HCT116 (cell line): Measurements from ENCODE around the gene CCDC3. TPM values are rescaled to one million over a fixed set of nuclear protein-coding genes. Genes with fewer than 3 reads are reported as not detected.

Source experiments
- ATAC-seq: fragments of 200-7000 bp; cut with Tn5 transposase; 2 replicates; pipeline ENCODE4 v1.9.1; 2020; ENCODE audit warnings: mild to moderate bottlenecking, moderate library complexity
- BruUV-seq: library from RNA; stranded (reverse); fragments of 400-500 nt; replicated peaks from 2 replicates; lab custom pipeline; 2021; lab: Mats Ljungman, UMichigan
- CTCF ChIA-PET: fragments of 300-600 bp; sonication (Branson Sonifier 250); formaldehyde crosslinking; loops from one replicate; lab custom pipeline; 2021; ENCODE audit warnings: antibody characterized with exemption; lab: Charles Lee
- POLR2A ChIA-PET: fragments of 300-600, 350-600 bp; sonication (Branson Sonifier 250); formaldehyde crosslinking; loops from one replicate; lab custom pipeline; 2021; ENCODE audit warnings: antibody characterized with exemption; lab: Charles Lee
- RAD21 ChIA-PET, 2 experiments: fragments of 300-600 bp; sonication (Branson Sonifier 250); formaldehyde crosslinking; loops; one replicate each; lab custom pipeline; 2023; ENCODE audit warnings: low total read pairs in 2 of 2; ENCODE audit not compliant: uncharacterized antibody in 2 of 2, unreplicated experiment in 2 of 2, low non-redundant PET in 1 of 2; lab: Charles Lee
- DNase-seq: peaks from one replicate; pipeline ENCODE4 v3.0.0-alpha.2; 2010; ENCODE audit warnings: low read depth, low spot score
- H2AFZ ChIP-seq: fragments of 200-600 bp; shearing (Covaris generic), sonication (generic); 2 replicates; pipeline ENCODE4 v1.6.1; 2017; ENCODE audit warnings: low read depth, mixed run types, mixed read lengths, antibody characterized with exemption, low read length; ENCODE audit not compliant: poor library complexity, severe bottlenecking
- H3K27ac ChIP-seq: 2 replicates; pipeline ENCODE4 v1.5.1; 2012; ENCODE audit warnings: low read depth, low read length
- H3K27me3 ChIP-seq: fragments of 200-600 bp; sonication (generic); 2 replicates; pipeline ENCODE4 v1.6.1; 2016; ENCODE audit warnings: mixed run types, low read length, mixed read lengths; ENCODE audit not compliant: insufficient read depth
- H3K36me3 ChIP-seq, 2 experiments: fragments of 200-500 bp in 1 of 2; fragments of 200-600 bp in 1 of 2; sonication (Bioruptor generic) in 1 of 2; sonication (generic) in 1 of 2; 2 replicates each; pipeline versions ENCODE4 v1.5.1 to v1.6.1; 2014 to 2016; ENCODE audit warnings: low read length in 2 of 2, inconsistent platforms in 1 of 2, mixed read lengths in 1 of 2, mixed run types in 1 of 2; ENCODE audit not compliant: insufficient read depth in 2 of 2, control insufficient read depth in 1 of 2
- H3K4me1 ChIP-seq, 2 experiments: fragments of 200-600 bp in 1 of 2; sonication (generic) in 1 of 2; 2 replicates each; pipeline versions ENCODE4 v1.5.1 to v1.6.1; 2012 to 2017; ENCODE audit warnings: low read length in 2 of 2, inconsistent platforms in 1 of 2, mild to moderate bottlenecking in 1 of 2, mixed read lengths in 1 of 2, mixed run types in 1 of 2, moderate library complexity in 1 of 2; ENCODE audit not compliant: insufficient read depth in 2 of 2, control insufficient read depth in 1 of 2
- H3K4me2 ChIP-seq: fragments of 200-600 bp; sonication (generic); 2 replicates; pipeline ENCODE4 v1.6.1; 2017; ENCODE audit warnings: mixed run types, low read length, mixed read lengths
- H3K4me3 ChIP-seq, 2 experiments: fragments of 200-600 bp in 1 of 2; sonication (generic) in 1 of 2; replicated peaks in 1 of 2; 2 replicates each; pipeline ENCODE4 v1.5.1; 2011 to 2016; ENCODE audit warnings: low read length in 2 of 2, control low read depth in 1 of 2, low read depth in 1 of 2, mild to moderate bottlenecking in 1 of 2, mixed read lengths in 1 of 2, mixed run types in 1 of 2
- H3K79me2 ChIP-seq: fragments of 200-600 bp; sonication (generic); 2 replicates; pipeline ENCODE4 v1.6.1; 2017; ENCODE audit warnings: mild to moderate bottlenecking, mixed run types, low read length, moderate library complexity, mixed read lengths; ENCODE audit not compliant: insufficient read depth
- H3K9ac ChIP-seq: fragments of 200-600 bp; sonication (generic); 2 replicates; pipeline ENCODE4 v1.6.1; 2016; ENCODE audit warnings: low read length, mixed read lengths
- H3K9me2 ChIP-seq: fragments of 200-600 bp; sonication (generic), shearing (Covaris generic); 2 replicates; pipeline ENCODE4 v1.6.1; 2017; ENCODE audit warnings: mixed run types, mild to moderate bottlenecking, moderate library complexity; ENCODE audit not compliant: insufficient read depth
- H3K9me3 ChIP-seq, 2 experiments: fragments of 200-500 bp in 1 of 2; fragments of 200-600 bp in 1 of 2; sonication (Bioruptor generic) in 1 of 2; sonication (generic) in 1 of 2; 2 replicates each; pipeline ENCODE4 v1.6.1; 2014 to 2017; ENCODE audit warnings: low read length in 2 of 2, mixed read lengths in 2 of 2, inconsistent platforms in 1 of 2, low read depth in 1 of 2, mild to moderate bottlenecking in 1 of 2, mixed run types in 1 of 2, moderate library complexity in 1 of 2; ENCODE audit not compliant: control insufficient read depth in 1 of 2, insufficient read depth in 1 of 2
- H4K20me1 ChIP-seq: fragments of 200-600 bp; sonication (generic), shearing (Covaris generic); 2 replicates; pipeline ENCODE4 v1.6.1; 2017; ENCODE audit warnings: mixed run types, mild to moderate bottlenecking, moderate library complexity; ENCODE audit not compliant: insufficient read depth
- CBX3 ChIP-seq: IDR thresholded peaks from 2 replicates; pipeline ENCODE4 v1.6.1; 2012; ENCODE audit warnings: low read depth
- CEBPB ChIP-seq: IDR thresholded peaks from 2 replicates; pipeline ENCODE4 v1.6.1; 2012; ENCODE audit warnings: low read depth
- CTCF ChIP-seq, 3 experiments: fragments of 200-600 bp in 1 of 3; sonication (generic) in 1 of 3; IDR thresholded peaks in 2 of 3; conservative IDR thresholded peaks in 1 of 3; 2 replicates each; pipeline ENCODE4 v1.5.1; 2012 to 2017; ENCODE audit warnings: low read depth in 2 of 3, low read length in 2 of 3, antibody characterized with exemption in 1 of 3, borderline replicate concordance in 1 of 3, control low read depth in 1 of 3, mild to moderate bottlenecking in 1 of 3, mixed read lengths in 1 of 3, mixed run types in 1 of 3, moderate library complexity in 1 of 3; ENCODE audit not compliant: insufficient read depth in 1 of 3
- EGR1 ChIP-seq: IDR thresholded peaks from 2 replicates; pipeline ENCODE4 v1.6.1; 2012; ENCODE audit warnings: low read depth
- ELF1 ChIP-seq: IDR thresholded peaks from 2 replicates; pipeline ENCODE4 v1.6.1; 2012; ENCODE audit warnings: low read depth, borderline replicate concordance
- EZH2 ChIP-seq: fragments of 200-600 bp; sonication (generic); IDR thresholded peaks from 2 replicates; pipeline ENCODE4 v1.6.1; 2017; ENCODE audit warnings: antibody characterized with exemption, mixed run types
- EZH2phosphoT487 ChIP-seq: fragments of 200-600 bp; IDR thresholded peaks from 2 replicates; pipeline ENCODE4 v1.6.1; 2018; ENCODE audit warnings: antibody characterized with exemption, borderline replicate concordance
- FOSL1 ChIP-seq: IDR thresholded peaks from 2 replicates; pipeline ENCODE4 v1.6.1; 2012; ENCODE audit warnings: low read depth
- JUND ChIP-seq: IDR thresholded peaks from 2 replicates; pipeline ENCODE4 v1.6.1; 2012
- MAX ChIP-seq: IDR thresholded peaks from 2 replicates; pipeline ENCODE4 v1.6.1; 2012
- POLR2A ChIP-seq: IDR thresholded peaks from 2 replicates; pipeline ENCODE4 v1.7.0; 2011; ENCODE audit warnings: borderline replicate concordance; ENCODE audit not compliant: insufficient read depth, insufficient read length; ENCODE audit errors: extremely low read depth
- POLR2AphosphoS5 ChIP-seq: IDR thresholded peaks from 2 replicates; pipeline ENCODE4 v1.6.1; 2011; ENCODE audit warnings: mild to moderate bottlenecking, low read depth, low read length, moderate library complexity
- RAD21 ChIP-seq: IDR thresholded peaks from 2 replicates; pipeline ENCODE4 v1.6.1; 2012; ENCODE audit warnings: low read depth, mild to moderate bottlenecking
- REST ChIP-seq: IDR thresholded peaks from 2 replicates; pipeline ENCODE4 v1.6.1; 2012; ENCODE audit warnings: low read depth
- SIN3A ChIP-seq: IDR thresholded peaks from 2 replicates; pipeline ENCODE4 v1.6.1; 2012; ENCODE audit warnings: low read depth
- TCF7L2 ChIP-seq: IDR thresholded peaks from 2 replicates; pipeline ENCODE4 v1.7.0; 2011; ENCODE audit warnings: borderline replicate concordance, inconsistent platforms; ENCODE audit not compliant: insufficient read depth, insufficient read length; ENCODE audit errors: extremely low read depth
- ZBTB33 ChIP-seq: IDR thresholded peaks from 2 replicates; pipeline ENCODE4 v1.6.1; 2011; ENCODE audit warnings: mild to moderate bottlenecking, low read length, moderate library complexity; ENCODE audit not compliant: insufficient replicate concordance; ENCODE audit errors: extremely low read depth
- ZFX ChIP-seq: fragments of 450-650 bp; IDR thresholded peaks from 2 replicates; pipeline ENCODE4 v1.6.1; 2017
- intact Hi-C: fragments of 100-400 bp; cut with micrococcal nuclease; formaldehyde crosslinking; loops from 2 replicates; pipeline ENCODE4 v1.10.0; 2022
- total RNA-seq: library from RNA; stranded (reverse); gene quantifications from one replicate; pipeline ENCODE4 v1.2.1, GENCODE V29; 2021; ENCODE audit not compliant: unreplicated experiment

The CCDC3 gene
- total RNA-seq, 1 experiment from 2014 or later = 10.5 TPM

GRCh38 chr10:12899546-12899945 is 102.0 kb downstream of the CCDC3 start (continued):
- TF ChIP-seq EZH2 = no peak
- TF ChIP-seq MAX = no peak
- no peak for TF ChIP-seq JUND
- TF ChIP-seq ZFX = no peak
- no peak for TF ChIP-seq RAD21
- no peak for TF ChIP-seq CEBPB
- no peak for TF ChIP-seq CBX3
- TF ChIP-seq ELF1 = no peak

GRCh38 chr10:12898271-12898670 is 103.2 kb downstream of the CCDC3 start:
- H3K9me3 ChIP-seq = no peaks in the 10 kb centered on the region
- ATAC-seq (no peak), DNase-seq (no peak)
- no peaks in the 10 kb centered on the region for H3K36me3 ChIP-seq
- no peaks in the 10 kb centered on the region for H3K9me2 ChIP-seq
- H3K9ac ChIP-seq = no peak overlapping the region
- no peaks in the 10 kb centered on the region for H3K4me1 ChIP-seq
- H3K79me2 ChIP-seq = no peaks in the 10 kb centered on the region
- H3K4me2 ChIP-seq = no peak overlapping the region
- POLR2A ChIA-PET = no interaction called here
- H2AFZ ChIP-seq = no peak overlapping the region
- H3K27ac ChIP-seq = no peak overlapping the region
- CTCF ChIA-PET = interaction anchor here (0.9 kb wide), 1 partner anchor 116 kb away, joined by 3 read pairs; no protein-coding TSS in a partner anchor
- no peaks in the 10 kb centered on the region for H3K27me3 ChIP-seq
- no peak overlapping the region for H3K4me3 ChIP-seq
- intact Hi-C loops = no loop called here
- H4K20me1 ChIP-seq = no peaks in the 10 kb centered on the region
- RAD21 ChIA-PET = interaction anchor here in 1 of 2 experiments (0.6 kb wide), 1 partner anchor 21 kb away, joined by 3 read pairs; no protein-coding TSS in a partner anchor
- no TSS peak for BruUV-seq
- TF ChIP-seq JUND (no peak), POLR2AphosphoS5 (no peak), SIN3A (no peak), POLR2A (no peak), CTCF (IDR thresholded peaks at IDR 0.05 in 2 of 3, conservative IDR thresholded peaks at IDR 0.05 in 1 of 3; ENCODE audit: borderline replicate concordance in 1 of 3, insufficient read depth in 1 of 3, low read depth in 2 of 3, low read length in 2 of 3) (no peak), FOSL1 (no peak), REST (no peak), EGR1 (no peak), ZBTB33 (no peak), MAX (no peak), ELF1 (no peak), ZFX (no peak), EZH2 (no peak), TCF7L2 (no peak), EZH2phosphoT487 (no peak)
